GM12878 (cell line): ENCODE results near the gene SDK2.

Experiments
- CBX3 ChIP-seq: fragments of 200-600 bp; sonication (generic); IDR thresholded peaks from 2 replicates; pipeline ENCODE4 v1.6.1; 2016; ENCODE audit warnings: low read depth, borderline replicate concordance
- CEBPB ChIP-seq, 2 experiments: fragments of 150-350 bp in 1 of 2; IDR thresholded peaks; 2 replicates each; pipeline ENCODE4 v1.6.1; 2012 to 2014; ENCODE audit warnings: low read depth in 2 of 2, low read length in 2 of 2, borderline replicate concordance in 1 of 2, inconsistent platforms in 1 of 2
- CTCF ChIP-seq, 3 experiments: IDR thresholded peaks in 2 of 3; conservative IDR thresholded peaks in 1 of 3; 2 replicates each; pipeline ENCODE4 v1.5.1; 2011; ENCODE audit warnings: low read depth in 3 of 3, low read length in 3 of 3, mild to moderate bottlenecking in 3 of 3, control low read depth in 2 of 3, moderate library complexity in 2 of 3, inconsistent platforms in 1 of 3, mixed read lengths in 1 of 3; ENCODE audit not compliant: control insufficient read depth in 2 of 3, insufficient read depth in 1 of 3; ENCODE audit errors: extremely low read depth in 1 of 3
- NRF1 ChIP-seq: conservative IDR thresholded peaks from 2 replicates; pipeline ENCODE4 v1.6.1; 2011; ENCODE audit warnings: mild to moderate bottlenecking, low read depth, low read length, improper control_type of control experiment
- POLR2A ChIP-seq: IDR thresholded peaks from 2 replicates; pipeline ENCODE4 v1.6.1; 2011; ENCODE audit warnings: low read depth, mild to moderate bottlenecking, low read length
- STAT1 ChIP-seq: fragments of 450-650 bp; conservative IDR thresholded peaks from 2 replicates; pipeline ENCODE4 v1.6.1; 2014; ENCODE audit warnings: antibody characterized with exemption, mild to moderate bottlenecking

- no peak for TF ChIP-seq POLR2A
- no peak for TF ChIP-seq CEBPB (IDR thresholded peaks at IDR 0.05; ENCODE audit: borderline replicate concordance in 1 of 2, low read depth in 2 of 2, low read length in 2 of 2)
- no peak for TF ChIP-seq NRF1
- TF ChIP-seq CTCF (IDR thresholded peaks at IDR 0.05 in 2 of 3, conservative IDR thresholded peaks at IDR 0.05 in 1 of 3; ENCODE audit: control insufficient read depth in 2 of 3, extremely low read depth in 1 of 3, insufficient read depth in 1 of 3, low read depth in 3 of 3, low read length in 3 of 3) = no peak
- TF ChIP-seq CBX3 = no peak
- TF ChIP-seq STAT1 = no peak
These were observed 57.9 kb downstream of the SDK2 start for GRCh38 chr17:73586275-73586832.
